Measurements from ENCODE around the gene NFKB2. TPM values are rescaled to one million over a fixed set of nuclear protein-coding genes. Genes with fewer than 3 reads are reported as not detected.

Gene NFKB2
- total RNA-seq, 4 donors from 2014 or later = 12.3 to 26.0 (median 15.3) TPM

DNA sequence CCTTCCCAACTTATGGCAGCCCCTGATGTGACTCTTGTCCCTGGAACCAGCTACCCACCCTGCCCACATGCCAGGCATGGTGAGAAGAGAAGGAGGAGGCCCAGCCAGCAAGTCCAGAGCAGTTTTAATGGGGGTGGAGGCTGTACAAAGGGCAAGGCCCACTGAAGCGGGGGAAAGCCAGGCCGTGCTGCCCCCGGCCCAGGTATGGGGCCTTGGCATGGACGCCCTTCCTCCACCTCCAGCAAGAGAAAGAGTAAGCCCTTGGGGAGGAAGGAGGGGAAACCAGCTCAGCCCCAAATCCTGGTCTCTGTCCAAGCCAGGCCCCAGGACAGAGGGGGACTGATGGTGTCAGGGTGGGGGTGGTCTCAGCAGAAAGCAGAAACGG, 7.0 kb downstream of the NFKB2 start:
- H3K4me3 ChIP-seq (replicated peaks in 1 of 3) = no peak overlapping the region
- no peak overlapping the region for H3K27ac ChIP-seq
- 85 to 89% methylated on average over 4 to 5 of the region's 5 CpGs for WGBS, 2 donors
- H3K36me3 ChIP-seq = peaks cover 5 to 11% of the 10 kb centered on the region in 2 donors
- no peaks in the 10 kb centered on the region for H3K27me3 ChIP-seq
- no peak for DNase-seq
- H3K4me1 ChIP-seq = peaks cover 0 to 10% of the 10 kb centered on the region in 2 donors
- intact Hi-C loops (cut with DNase I) = loop anchor here (5.0 kb wide), 1 partner anchor 175 kb away; the partner anchor contains the start of gene ELOVL3
- TF ChIP-seq CTCF (IDR thresholded peaks at IDR 0.05) (no peak), POLR2A (IDR thresholded peaks at IDR 0.05) (no peak)
- H3K9me3 ChIP-seq = no peaks in the 10 kb centered on the region

- H3K4me3 ChIP-seq (replicated peaks in 1 of 3) = no peak overlapping the region
- H3K27me3 ChIP-seq = no peaks in the 10 kb centered on the region
- peaks cover 0 to 10% of the 10 kb centered on the region in 2 donors for H3K4me1 ChIP-seq
- intact Hi-C loops (cut with DNase I) = loop anchor here (5.0 kb wide), 1 partner anchor 176 kb away; the partner anchor contains the start of gene ELOVL3
- 86 to 89% methylated on average over 5 to 13 of the region's 13 CpGs for WGBS, 2 donors
- H3K27ac ChIP-seq = no peak overlapping the region
- peaks cover 5 to 11% of the 10 kb centered on the region in 2 donors for H3K36me3 ChIP-seq
- no peaks in the 10 kb centered on the region for H3K9me3 ChIP-seq
- TF ChIP-seq POLR2A (IDR thresholded peaks at IDR 0.05) (no peak), CTCF (IDR thresholded peaks at IDR 0.05) (no peak)
- DNase-seq = no peak
Observed at GRCh38 chr10:102403115-102403514, 7.6 kb downstream of the NFKB2 start.

- intact Hi-C loops (cut with DNase I) = loop anchor here (5.0 kb wide), 1 partner anchor 177 kb away; the partner anchor contains the start of gene ELOVL3
- Histone ChIP-seq H3K27me3 (peaks cover 8% of the 10 kb centered on the region), H3K36me3 (peaks cover 5 to 11% of the 10 kb centered on the region in 2 donors), H3K27ac (no peak overlapping the region), H3K9me3 (no peaks in the 10 kb centered on the region), H3K4me3 (replicated peaks in 1 of 3) (no peak overlapping the region), H3K4me1 (peaks cover 0 to 13% of the 10 kb centered on the region in 2 donors)
- 89 to 92% methylated on average over 17 of the region's 17 CpGs for WGBS, 2 donors
- no peak for DNase-seq
- TF ChIP-seq CTCF (IDR thresholded peaks at IDR 0.05) (no peak), POLR2A (IDR thresholded peaks at IDR 0.05) (no peak)
Observed at GRCh38 chr10:102404361-102405107, 9.0 kb downstream of the NFKB2 start.

GRCh38 chr10:102405108-102405571, 9.6 kb downstream of the NFKB2 start:
- Histone ChIP-seq H3K4me1 (peaks cover 0 to 10% of the 10 kb centered on the region in 2 donors), H3K27ac (no peak overlapping the region), H3K36me3 (peaks cover 5 to 11% of the 10 kb centered on the region in 2 donors), H3K9me3 (no peaks in the 10 kb centered on the region), H3K27me3 (peaks cover 11% of the 10 kb centered on the region), H3K4me3 (replicated peaks in 1 of 3) (no peak overlapping the region)
- no peak for DNase-seq
- intact Hi-C loops (cut with DNase I) = no loop called here
- no peak for TF ChIP-seq CTCF (IDR thresholded peaks at IDR 0.05)
- TF ChIP-seq POLR2A (IDR thresholded peaks at IDR 0.05) = no peak
- 78 to 90% methylated on average over 14 to 15 of the region's 19 CpGs for WGBS, 2 donors

- Histone ChIP-seq H3K36me3 (peaks cover 5 to 11% of the 10 kb centered on the region in 2 donors), H3K4me1 (peaks cover 4 to 15% of the 10 kb centered on the region in 2 donors), H3K9me3 (no peaks in the 10 kb centered on the region), H3K27ac (no peak overlapping the region), H3K27me3 (peaks cover 16% of the 10 kb centered on the region), H3K4me3 (replicated peaks in 1 of 3) (no peak overlapping the region)
- WGBS, 2 donors = 82 to 87% methylated on average over 5 to 6 of the region's 6 CpGs
- TF ChIP-seq POLR2A (IDR thresholded peaks at IDR 0.05) (no peak), CTCF (IDR thresholded peaks at IDR 0.05) (no peak)
- intact Hi-C loops (cut with DNase I) = no loop called here
- no peak for DNase-seq
Observed at GRCh38 chr10:102405632-102406031, 10.1 kb downstream of the NFKB2 start.

All from thyroid gland (tissue), 4 donors.